WTC11 (cell line): ENCODE measurements around the gene RNF145. TPM values are rescaled to one million over a fixed set of nuclear protein-coding genes. Genes with fewer than 3 reads are reported as not detected.

Experiments
- AFF4 ChIP-seq: sonication (generic); formaldehyde crosslinking; IDR thresholded peaks from 2 replicates; pipeline ENCODE4 v1.8.1; 2023; ENCODE audit warnings: mild to moderate bottlenecking, missing genetic modification reagents, borderline replicate concordance
- ATF6 ChIP-seq: sonication (generic); formaldehyde crosslinking; IDR thresholded peaks from 2 replicates; pipeline ENCODE4 v1.8.1; 2023; ENCODE audit warnings: mild to moderate bottlenecking, missing genetic modification reagents
- CDX4 ChIP-seq: fragments of 250-450 bp; sonication (Bioruptor Pico); IDR thresholded peaks from 2 replicates; pipeline ENCODE4 v1.9.0; 2021; ENCODE audit warnings: moderate library complexity, mild to moderate bottlenecking, inconsistent platforms, borderline replicate concordance
- ETV6 ChIP-seq: sonication (generic); formaldehyde crosslinking; IDR thresholded peaks from 2 replicates; pipeline ENCODE4 v1.8.1; 2022; ENCODE audit warnings: mild to moderate bottlenecking, missing genetic modification reagents
- GRHL2 ChIP-seq: fragments of 250-450 bp; sonication (Bioruptor Pico); IDR thresholded peaks from 2 replicates; pipeline ENCODE4 v1.8.0; 2022; ENCODE audit warnings: mild to moderate bottlenecking, moderate library complexity; ENCODE audit not compliant: insufficient replicate concordance, severe bottlenecking
- HMGA2 ChIP-seq: fragments of 250-450 bp; sonication (Bioruptor Pico); IDR thresholded peaks from 2 replicates; pipeline ENCODE4 v1.4.0; 2021; ENCODE audit warnings: mild to moderate bottlenecking, moderate library complexity
- IRF1 ChIP-seq: sonication (generic); formaldehyde crosslinking; IDR thresholded peaks from 2 replicates; pipeline ENCODE4 v1.8.0; 2023; ENCODE audit warnings: missing genetic modification reagents
- IRF2 ChIP-seq: sonication (generic); formaldehyde crosslinking; IDR thresholded peaks from 2 replicates; pipeline ENCODE4 v1.8.0; 2022; ENCODE audit warnings: low read depth, missing genetic modification reagents, borderline replicate concordance
- JUN ChIP-seq: sonication (generic); formaldehyde crosslinking; IDR thresholded peaks from 2 replicates; pipeline ENCODE4 v1.8.0; 2023; ENCODE audit warnings: mild to moderate bottlenecking, missing genetic modification reagents
- KAT7 ChIP-seq: sonication (generic); formaldehyde crosslinking; IDR thresholded peaks from 2 replicates; pipeline ENCODE4 v1.8.1; 2023; ENCODE audit warnings: missing genetic modification reagents, mild to moderate bottlenecking, borderline replicate concordance
- MLX ChIP-seq: sonication (generic); formaldehyde crosslinking; IDR thresholded peaks from 2 replicates; pipeline ENCODE4 v1.8.1; 2023; ENCODE audit warnings: mild to moderate bottlenecking, missing genetic modification reagents, moderate library complexity
- RELA ChIP-seq: sonication (generic); formaldehyde crosslinking; IDR thresholded peaks from 2 replicates; pipeline ENCODE4 v1.8.1; 2022; ENCODE audit warnings: missing genetic modification reagents, mild to moderate bottlenecking, borderline replicate concordance
- RORB ChIP-seq: fragments of 250-450 bp; sonication (Bioruptor Pico); IDR thresholded peaks from 2 replicates; pipeline ENCODE4 v1.9.0; 2021; ENCODE audit warnings: mild to moderate bottlenecking
- SMAD4 ChIP-seq: sonication (generic); formaldehyde crosslinking; IDR thresholded peaks from 2 replicates; pipeline ENCODE4 v1.8.0; 2022; ENCODE audit warnings: mild to moderate bottlenecking, missing genetic modification reagents
- USF1 ChIP-seq: sonication (generic); formaldehyde crosslinking; IDR thresholded peaks from 2 replicates; pipeline ENCODE4 v1.8.0; 2022; ENCODE audit warnings: mild to moderate bottlenecking, missing genetic modification reagents
- ZBTB21 ChIP-seq: sonication (generic); formaldehyde crosslinking; IDR thresholded peaks from 2 replicates; pipeline ENCODE4 v1.8.1; 2023; ENCODE audit warnings: mild to moderate bottlenecking, missing genetic modification reagents, borderline replicate concordance
- ZBTB43 ChIP-seq: sonication (generic); formaldehyde crosslinking; IDR thresholded peaks from 2 replicates; pipeline ENCODE4 v1.8.1; 2023; ENCODE audit warnings: mild to moderate bottlenecking, missing genetic modification reagents
- ZNF219 ChIP-seq: sonication (generic); formaldehyde crosslinking; IDR thresholded peaks from 2 replicates; pipeline ENCODE4 v1.8.0; 2023; ENCODE audit warnings: missing genetic modification reagents, mild to moderate bottlenecking, borderline replicate concordance
- ZNF281 ChIP-seq: sonication (generic); formaldehyde crosslinking; IDR thresholded peaks from 2 replicates; pipeline ENCODE4 v1.8.0; 2023; ENCODE audit warnings: mild to moderate bottlenecking, missing genetic modification reagents
- ZNF317 ChIP-seq: sonication (generic); formaldehyde crosslinking; IDR thresholded peaks from 2 replicates; pipeline ENCODE4 v1.8.1; 2023; ENCODE audit warnings: low read depth, mild to moderate bottlenecking, moderate library complexity, missing genetic modification reagents, borderline replicate concordance
- ZNF396 ChIP-seq: fragments of 250-450 bp; sonication (Bioruptor Pico); IDR thresholded peaks from 2 replicates; pipeline ENCODE4 v1.8.0; 2021; ENCODE audit warnings: mild to moderate bottlenecking, moderate library complexity, borderline replicate concordance
- ZNF512 ChIP-seq: sonication (generic); formaldehyde crosslinking; IDR thresholded peaks from 2 replicates; pipeline ENCODE4 v1.8.1; 2022; ENCODE audit warnings: missing genetic modification reagents, borderline replicate concordance
- ZNF671 ChIP-seq: fragments of 250-450 bp; sonication (Bioruptor Pico); IDR thresholded peaks from 2 replicates; pipeline ENCODE4 v1.8.0; 2021; ENCODE audit warnings: mild to moderate bottlenecking
- total RNA-seq: library from RNA; stranded (reverse); gene quantifications from 3 replicates; pipeline ENCODE4 v1.2.3, GENCODE V29; 2021

RNF145 gene
- total RNA-seq, 1 experiment from 2014 or later: 76.8 TPM

GRCh38 chr5:159209438-159210209 lies at the start of gene RNF145 (continued):
- no peak for TF ChIP-seq AFF4 (CRISPR knock-in tag)
- no peak for TF ChIP-seq ZNF671 (CRISPR knock-in tag)
- no peak for TF ChIP-seq HMGA2 (CRISPR knock-in tag)
- TF ChIP-seq ZBTB21: no peak
- TF ChIP-seq ZNF512 (CRISPR knock-in tag): no peak
- TF ChIP-seq ZNF281 (CRISPR knock-in tag): 0 out of 2 replicates have a peak, but pooled peaks have one; percentile 64
- no peak for TF ChIP-seq IRF1 (CRISPR knock-in tag)
- TF ChIP-seq USF1 (CRISPR knock-in tag): peak; percentile 78
- TF ChIP-seq SMAD4 (CRISPR knock-in tag): peak; percentile 43; the same call in 1 of the 2 replicates
- 0 out of 2 replicates have a peak, but pooled peaks have one; percentile 0 for TF ChIP-seq KAT7 (CRISPR knock-in tag)
- no peak for TF ChIP-seq CDX4 (CRISPR knock-in tag)
- no peak; the same call in 1 of the 2 replicates for TF ChIP-seq ETV6 (CRISPR knock-in tag)
- 0 out of 2 replicates have a peak, but pooled peaks have one; percentile 29 for TF ChIP-seq ZBTB43
- peak; percentile 67; the same call in 1 of the 2 replicates for TF ChIP-seq JUN (CRISPR knock-in tag)
- no peak for TF ChIP-seq ATF6 (CRISPR knock-in tag)
- TF ChIP-seq RELA (CRISPR knock-in tag): no peak
- TF ChIP-seq ZNF219: 0 out of 2 replicates have a peak, but pooled peaks have one; percentile 57
- no peak for TF ChIP-seq GRHL2 (CRISPR knock-in tag)
- no peak for TF ChIP-seq ZNF396 (CRISPR knock-in tag)
- no peak for TF ChIP-seq MLX (CRISPR knock-in tag)
- TF ChIP-seq RORB (CRISPR knock-in tag): no peak
- TF ChIP-seq ZNF317 (CRISPR knock-in tag): no peak
- no peak for TF ChIP-seq IRF2
